SK-MEL-5 (cell line): ENCODE results near the gene MARCHF10. TPM values are rescaled to one million over a fixed set of nuclear protein-coding genes. Genes with fewer than 3 reads are reported as not detected.

Source experiments
- DNase-seq: peaks from one replicate; pipeline ENCODE4 v3.0.0-alpha.2; 2016; ENCODE audit warnings: low read depth, low spot score
- in situ Hi-C: cut with HindIII; loops from 2 replicates; pipeline ENCODE4 v1.10.0; 2016; ENCODE audit warnings: low sequenced_read_pairs, high pct_unique_total_duplicates, low pct_unique_long_range_greater_than_20kb
- total RNA-seq: library from RNA; depleted of rRNA; stranded (reverse); fragments of >200 nt; shearing (Covaris generic); gene quantifications from 2 replicates; pipeline ENCODE4 v1.2.3, GENCODE V29; 2014

The MARCHF10 gene
- total RNA-seq, 1 experiment from 2014 or later: 0.03 TPM

GRCh38 chr17:62739645-62740388 is 68.3 kb downstream of the MARCHF10 start:
- in situ Hi-C loops: no loop called here
- no peak for DNase-seq

- DNase-seq: no peak
- in situ Hi-C loops: no loop called here
These were observed 69.8 kb downstream of the MARCHF10 start for GRCh38 chr17:62738281-62738680.

- DNase-seq: peak; percentile 72
- in situ Hi-C loops: no loop called here
These were observed 70.6 kb downstream of the MARCHF10 start for GRCh38 chr17:62737513-62737912.

GRCh38 chr17:62735044-62735651 is 73.0 kb downstream of the MARCHF10 start:
- in situ Hi-C loops: no loop called here
- no peak for DNase-seq

- in situ Hi-C loops: no loop called here
- DNase-seq: no peak
These were observed 76.0 kb downstream of the MARCHF10 start for GRCh38 chr17:62732125-62732524.

- in situ Hi-C loops: no loop called here
- DNase-seq: peak; percentile 47
These were observed 80.0 kb downstream of the MARCHF10 start for GRCh38 chr17:62727916-62728672.

- in situ Hi-C loops: no loop called here
- no peak for DNase-seq
These were observed 82.3 kb downstream of the MARCHF10 start for GRCh38 chr17:62725791-62726249.

- in situ Hi-C loops: no loop called here
- DNase-seq: no peak
These were observed 83.5 kb downstream of the MARCHF10 start for GRCh38 chr17:62724398-62725146.

- in situ Hi-C loops: no loop called here
- peak; percentile 51 for DNase-seq
These were observed 84.3 kb downstream of the MARCHF10 start for GRCh38 chr17:62723842-62724241.

- DNase-seq: no peak
- in situ Hi-C loops: no loop called here
These were observed 85.5 kb downstream of the MARCHF10 start for GRCh38 chr17:62722625-62723024.

GRCh38 chr17:62720126-62720850 is 87.8 kb downstream of the MARCHF10 start:
- in situ Hi-C loops: no loop called here
- DNase-seq: peak; percentile 62

- DNase-seq: no peak
- in situ Hi-C loops: no loop called here
These were observed 88.5 kb downstream of the MARCHF10 start for GRCh38 chr17:62719586-62719985.

GRCh38 chr17:62718429-62718828 is 89.7 kb downstream of the MARCHF10 start:
- no peak for DNase-seq
- in situ Hi-C loops: no loop called here

- DNase-seq: no peak
- in situ Hi-C loops: no loop called here
These were observed 90.2 kb downstream of the MARCHF10 start for GRCh38 chr17:62717889-62718288.

- no peak for DNase-seq
- in situ Hi-C loops: no loop called here
These were observed 90.6 kb downstream of the MARCHF10 start for GRCh38 chr17:62717589-62717855.

- no peak for DNase-seq
- in situ Hi-C loops: no loop called here
These were observed 91.1 kb downstream of the MARCHF10 start for GRCh38 chr17:62716834-62717588.

GRCh38 chr17:62715882-62716390 is 92.2 kb downstream of the MARCHF10 start:
- DNase-seq: no peak
- in situ Hi-C loops: no loop called here
